ENCODE measurements around the gene PRAMEF2.
"Not testable (repeated sequence)": the region's sequence is repeated elsewhere in the genome, so short reads cannot be mapped to it uniquely, and the experiment has no call there.

DNA sequence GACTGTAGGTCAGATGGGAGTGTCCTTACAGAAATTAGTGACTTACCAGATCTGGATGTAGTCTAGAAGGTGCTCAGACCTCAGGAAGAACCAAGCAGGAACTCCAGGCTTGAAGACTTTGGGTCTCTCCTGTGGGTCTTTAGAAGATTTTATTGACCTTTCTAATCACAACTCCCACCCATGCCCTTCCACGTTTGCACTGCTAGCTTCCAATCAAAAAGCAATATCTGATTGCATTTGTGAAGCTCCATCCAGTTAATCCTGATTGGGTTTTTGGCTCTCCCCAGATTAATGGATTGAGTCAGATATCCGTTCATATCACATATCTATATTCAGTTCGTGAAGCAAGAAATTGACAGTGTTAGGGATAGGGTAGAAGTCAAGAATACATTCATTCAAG, 25.6 kb upstream of the PRAMEF2 start, which contains the start of gene PRAMEF11:
- TF ChIP-seq, protein P1, sequence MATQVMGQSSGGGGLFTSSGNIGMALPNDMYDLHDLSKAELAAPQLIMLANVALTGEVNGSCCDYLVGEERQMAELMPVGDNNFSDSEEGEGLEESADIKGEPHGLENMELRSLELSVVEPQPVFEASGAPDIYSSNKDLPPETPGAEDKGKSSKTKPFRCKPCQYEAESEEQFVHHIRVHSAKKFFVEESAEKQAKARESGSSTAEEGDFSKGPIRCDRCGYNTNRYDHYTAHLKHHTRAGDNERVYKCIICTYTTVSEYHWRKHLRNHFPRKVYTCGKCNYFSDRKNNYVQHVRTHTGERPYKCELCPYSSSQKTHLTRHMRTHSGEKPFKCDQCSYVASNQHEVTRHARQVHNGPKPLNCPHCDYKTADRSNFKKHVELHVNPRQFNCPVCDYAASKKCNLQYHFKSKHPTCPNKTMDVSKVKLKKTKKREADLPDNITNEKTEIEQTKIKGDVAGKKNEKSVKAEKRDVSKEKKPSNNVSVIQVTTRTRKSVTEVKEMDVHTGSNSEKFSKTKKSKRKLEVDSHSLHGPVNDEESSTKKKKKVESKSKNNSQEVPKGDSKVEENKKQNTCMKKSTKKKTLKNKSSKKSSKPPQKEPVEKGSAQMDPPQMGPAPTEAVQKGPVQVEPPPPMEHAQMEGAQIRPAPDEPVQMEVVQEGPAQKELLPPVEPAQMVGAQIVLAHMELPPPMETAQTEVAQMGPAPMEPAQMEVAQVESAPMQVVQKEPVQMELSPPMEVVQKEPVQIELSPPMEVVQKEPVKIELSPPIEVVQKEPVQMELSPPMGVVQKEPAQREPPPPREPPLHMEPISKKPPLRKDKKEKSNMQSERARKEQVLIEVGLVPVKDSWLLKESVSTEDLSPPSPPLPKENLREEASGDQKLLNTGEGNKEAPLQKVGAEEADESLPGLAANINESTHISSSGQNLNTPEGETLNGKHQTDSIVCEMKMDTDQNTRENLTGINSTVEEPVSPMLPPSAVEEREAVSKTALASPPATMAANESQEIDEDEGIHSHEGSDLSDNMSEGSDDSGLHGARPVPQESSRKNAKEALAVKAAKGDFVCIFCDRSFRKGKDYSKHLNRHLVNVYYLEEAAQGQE (IDR thresholded peaks at IDR 0.05; ENCODE audit: low read depth): not testable (repeated sequence)
- not testable (repeated sequence) for TF ChIP-seq TAF1 (IDR thresholded peaks at IDR 0.05; ENCODE audit: low read depth); CREB1 (IDR thresholded peaks at IDR 0.05; ENCODE audit: low read depth); EP300 (IDR thresholded peaks at IDR 0.05; ENCODE audit: borderline replicate concordance); CEBPB (IDR thresholded peaks at IDR 0.05); TCF12 (IDR thresholded peaks at IDR 0.05; ENCODE audit: low read depth)

Data from Ishikawa (cell line).